SIG-M5 (cell line): ENCODE data around the gene HEXIM2.

ENCODE experiments used
- DNase-seq: peaks from one replicate; lab custom pipeline; 2025; lab: John Stamatoyannopoulos, UW

HEXIM2 gene

GRCh38 chr17:45127548-45128300 is 34.0 kb upstream of the HEXIM2 start:
- no peak for DNase-seq

GRCh38 chr17:45128331-45128730 is 33.3 kb upstream of the HEXIM2 start:
- no peak for DNase-seq

- no peak for DNase-seq
Observed at GRCh38 chr17:45128989-45129388, 32.7 kb upstream of the HEXIM2 start.

- DNase-seq, result no peak
Observed at GRCh38 chr17:45129426-45129939, 32.2 kb upstream of the HEXIM2 start.

- DNase-seq, result no peak
Observed at GRCh38 chr17:45129940-45130680, 31.6 kb upstream of the HEXIM2 start.

- DNase-seq, result no peak
Observed at GRCh38 chr17:45130681-45131615, 30.7 kb upstream of the HEXIM2 start.

- DNase-seq, result no peak
Observed at GRCh38 chr17:45131616-45132319, 29.9 kb upstream of the HEXIM2 start.

GRCh38 chr17:45132320-45132571 is 29.4 kb upstream of the HEXIM2 start, which contains the start of gene PLCD3:
TSS of gene PLCD3 (minus strand) at chr17:45132515. CDS start at chr17:45132410, 105 bp downstream.
- no peak for DNase-seq

- DNase-seq, result no peak
Observed at GRCh38 chr17:45132572-45133463, 28.9 kb upstream of the HEXIM2 start.

- peak; percentile 96 for DNase-seq
Observed at GRCh38 chr17:45135192-45135977, 26.3 kb upstream of the HEXIM2 start, which contains the start of gene ACBD4. TSS of gene ACBD4 (plus strand) at chr17:45135687. CDS start at chr17:45136145, 458 bp downstream.

- DNase-seq, result no peak
Observed at GRCh38 chr17:45135978-45136791, 25.5 kb upstream of the HEXIM2 start.

- no peak for DNase-seq
Observed at GRCh38 chr17:45136846-45137560, 24.7 kb upstream of the HEXIM2 start.

- no peak for DNase-seq
Observed at GRCh38 chr17:45137561-45138305, 23.9 kb upstream of the HEXIM2 start.

GRCh38 chr17:45138911-45139532 is 22.7 kb upstream of the HEXIM2 start:
- DNase-seq, result no peak

- DNase-seq, result no peak
Observed at GRCh38 chr17:45139533-45139920, 22.1 kb upstream of the HEXIM2 start.

GRCh38 chr17:45143094-45143670 is 18.5 kb upstream of the HEXIM2 start:
- DNase-seq, result no peak

- no peak for DNase-seq
Observed at GRCh38 chr17:45143767-45144198, 17.9 kb upstream of the HEXIM2 start.
